Activated CD8-positive, alpha-beta memory T cell treated with anti-CD3 and anti-CD28 coated beads for 1 hour (primary cell): ENCODE data around the gene SLMAP.
A peak's percentile ranks its signal among the peaks of the same experiment; 100 is the strongest.
"Not testable (repeated sequence)": the region's sequence is repeated elsewhere in the genome, so short reads cannot be mapped to it uniquely, and the experiment has no call there.

Experiments used
- DNase-seq, 2 donors: peaks; one replicate each; pipeline ENCODE4 v3.0.0-alpha.2; 2020; ENCODE audit warnings: low read depth in 1 of 2; ENCODE audit errors: extremely low read depth in 1 of 2

The SLMAP gene

GRCh38 chr3:57788624-57789018 is 32.5 kb downstream of the SLMAP start:
- no peak for DNase-seq

GRCh38 chr3:57791245-57791644 is 35.1 kb downstream of the SLMAP start:
- no peak for DNase-seq

- no peak for DNase-seq
Measured at GRCh38 chr3:57792198-57792597, 36.1 kb downstream of the SLMAP start.

GRCh38 chr3:57793737-57794187 is 37.7 kb downstream of the SLMAP start:
- DNase-seq, result no peak

GRCh38 chr3:57794501-57794900 is 38.4 kb downstream of the SLMAP start:
- DNase-seq, result no peak

- no peak for DNase-seq
Measured at GRCh38 chr3:57794951-57795350, 38.8 kb downstream of the SLMAP start.

- DNase-seq, result no peak
Measured at GRCh38 chr3:57796261-57796660, 40.2 kb downstream of the SLMAP start.

- DNase-seq, result no peak
Measured at GRCh38 chr3:57797701-57798487, 41.8 kb downstream of the SLMAP start.

- DNase-seq, result no peak
Measured at GRCh38 chr3:57803647-57804081, 47.6 kb downstream of the SLMAP start.

GRCh38 chr3:57805266-57805665 is 49.2 kb downstream of the SLMAP start:
- no peak for DNase-seq

- DNase-seq, result no peak
Measured at GRCh38 chr3:57805674-57806073, 49.6 kb downstream of the SLMAP start.

- not testable (repeated sequence) for DNase-seq
Measured at GRCh38 chr3:57806195-57806594, 50.1 kb downstream of the SLMAP start.

- DNase-seq, result no peak
Measured at GRCh38 chr3:57808961-57809608, 53.0 kb downstream of the SLMAP start.

GRCh38 chr3:57809609-57809968 is 53.5 kb downstream of the SLMAP start:
- DNase-seq, result no peak

GRCh38 chr3:57810048-57810447 is 53.9 kb downstream of the SLMAP start:
- DNase-seq, result no peak

GRCh38 chr3:57810471-57811137 is 54.5 kb downstream of the SLMAP start:
- DNase-seq, result no peak

- peak; percentile 1 to 16 for DNase-seq
Measured at GRCh38 chr3:57815036-57815435, 58.9 kb downstream of the SLMAP start.

- DNase-seq, result no peak
Measured at GRCh38 chr3:57816471-57817095, 60.5 kb downstream of the SLMAP start.

- DNase-seq, result no peak
Measured at GRCh38 chr3:57818772-57819171, 62.7 kb downstream of the SLMAP start.

GRCh38 chr3:57820479-57820878 is 64.4 kb downstream of the SLMAP start:
- DNase-seq, result no peak

- DNase-seq, result no peak
Measured at GRCh38 chr3:57821765-57822164, 65.7 kb downstream of the SLMAP start.
